AG04450 (cell line): ENCODE measurements around the gene MAP1A. TPM values are rescaled to one million over a fixed set of nuclear protein-coding genes. Genes with fewer than 3 reads are reported as not detected.

Experiments used
- CTCF ChIA-PET: fragments of 300-600, 350-600 bp; formaldehyde crosslinking; extraction: SDS; loops from one replicate; lab custom pipeline; 2022; ENCODE audit warnings: antibody characterized with exemption, inconsistent platforms; lab: Charles Lee
- POLR2A ChIA-PET: fragments of 350-600 bp; formaldehyde crosslinking; extraction: SDS; loops from one replicate; lab custom pipeline; 2021; ENCODE audit warnings: antibody characterized with exemption, inconsistent platforms; lab: Yijun Ruan, JAX
- DNase-seq: peaks from one replicate; pipeline ENCODE4 v3.0.0-alpha.2; 2011; ENCODE audit warnings: low read depth, low spot score
- H3K27ac ChIP-seq: one replicate; pipeline ENCODE4 v1.5.1; 2012; ENCODE audit warnings: low read depth, low read length, control low read depth
- H3K27me3 ChIP-seq: one replicate; pipeline ENCODE4 v1.6.0; 2012; ENCODE audit warnings: low read length; ENCODE audit not compliant: control insufficient read depth, insufficient read depth
- H3K4me3 ChIP-seq: 2 replicates; pipeline ENCODE4 v1.5.1; 2011; ENCODE audit warnings: mild to moderate bottlenecking, low read depth, low read length, control low read depth
- H3K9me3 ChIP-seq: 2 replicates; pipeline ENCODE4 v1.5.1; 2012; ENCODE audit warnings: low read length; ENCODE audit not compliant: control insufficient read depth, insufficient read depth
- CTCF ChIP-seq: IDR thresholded peaks from 2 replicates; pipeline ENCODE4 v1.5.1; 2011; ENCODE audit warnings: low read depth, low read length, control low read depth, inconsistent platforms
- polyA plus RNA-seq: library from polyadenylated mRNA; depleted of rRNA; stranded (reverse); fragments of >200 nt; gene quantifications from 2 replicates; pipeline ENCODE4 v1.2.3, GENCODE V29; 2011

The MAP1A gene
- polyA plus RNA-seq, 1 experiment = 48.5 TPM

GRCh38 chr15:43518197-43518761 is 871 bp downstream of the MAP1A start:
- Histone ChIP-seq H3K4me3 (peak overlapping the region; percentile 98), H3K27me3 (no peaks in the 10 kb centered on the region), H3K9me3 (no peaks in the 10 kb centered on the region), H3K27ac (peak overlapping the region; percentile 70)
- TF ChIP-seq CTCF = no peak
- DNase-seq = no peak
- ChIA-PET POLR2A (interaction anchor here (0.7 to 1.3 kb wide), 4 partner anchors 8 to 77 kb away, joined by 3 to 5 read pairs (median 5); no protein-coding TSS in a partner anchor), CTCF (no interaction called here)

GRCh38 chr15:43519196-43519595 is 1.8 kb downstream of the MAP1A start:
- TF ChIP-seq CTCF = no peak
- no peaks in the 10 kb centered on the region for H3K27me3 ChIP-seq
- DNase-seq = no peak
- H3K4me3 ChIP-seq = peak overlapping the region; percentile 98
- no peak overlapping the region for H3K27ac ChIP-seq
- POLR2A ChIA-PET = interaction anchor here (0.6 kb wide), 1 partner anchor 9 kb away, joined by 3 read pairs; no protein-coding TSS in a partner anchor
- CTCF ChIA-PET = no interaction called here
- no peaks in the 10 kb centered on the region for H3K9me3 ChIP-seq

GRCh38 chr15:43520138-43520537 is 2.7 kb downstream of the MAP1A start:
- Histone ChIP-seq H3K27me3 (no peaks in the 10 kb centered on the region), H3K4me3 (no peak overlapping the region), H3K27ac (no peak overlapping the region), H3K9me3 (no peaks in the 10 kb centered on the region)
- ChIA-PET CTCF (no interaction called here), POLR2A (no interaction called here)
- no peak for DNase-seq
- no peak for TF ChIP-seq CTCF

- no peak for TF ChIP-seq CTCF
- Histone ChIP-seq H3K9me3 (no peaks in the 10 kb centered on the region), H3K4me3 (no peak overlapping the region), H3K27me3 (no peaks in the 10 kb centered on the region), H3K27ac (no peak overlapping the region)
- POLR2A ChIA-PET = no interaction called here
- DNase-seq = no peak
- CTCF ChIA-PET = no interaction called here
Observed at GRCh38 chr15:43521419-43521818, 4.0 kb downstream of the MAP1A start.

GRCh38 chr15:43522247-43522646 is 4.8 kb downstream of the MAP1A start:
- H3K27ac ChIP-seq = no peak overlapping the region
- H3K27me3 ChIP-seq = no peaks in the 10 kb centered on the region
- no peak for TF ChIP-seq CTCF
- H3K4me3 ChIP-seq = no peak overlapping the region
- ChIA-PET CTCF (interaction anchor here (0.7 to 1.0 kb wide), 3 partner anchors 8 to 12 kb away, joined by 3 to 4 read pairs (median 4); no protein-coding TSS in a partner anchor), POLR2A (no interaction called here)
- no peak for DNase-seq
- no peaks in the 10 kb centered on the region for H3K9me3 ChIP-seq
